WI38 (cell line): ENCODE data around the gene TCHHL1.

Experiments used
- H3K4me3 ChIP-seq: 2 replicates; pipeline ENCODE4 v1.5.1; 2011; ENCODE audit warnings: low read depth, mild to moderate bottlenecking, control low read depth, low read length
- TF ChIP-seq, protein P1 (sequence below): IDR thresholded peaks from 2 replicates; pipeline ENCODE4 v1.5.1; 2012; ENCODE audit warnings: low read depth, mild to moderate bottlenecking, control low read depth, low read length

TCHHL1 gene

DNA sequence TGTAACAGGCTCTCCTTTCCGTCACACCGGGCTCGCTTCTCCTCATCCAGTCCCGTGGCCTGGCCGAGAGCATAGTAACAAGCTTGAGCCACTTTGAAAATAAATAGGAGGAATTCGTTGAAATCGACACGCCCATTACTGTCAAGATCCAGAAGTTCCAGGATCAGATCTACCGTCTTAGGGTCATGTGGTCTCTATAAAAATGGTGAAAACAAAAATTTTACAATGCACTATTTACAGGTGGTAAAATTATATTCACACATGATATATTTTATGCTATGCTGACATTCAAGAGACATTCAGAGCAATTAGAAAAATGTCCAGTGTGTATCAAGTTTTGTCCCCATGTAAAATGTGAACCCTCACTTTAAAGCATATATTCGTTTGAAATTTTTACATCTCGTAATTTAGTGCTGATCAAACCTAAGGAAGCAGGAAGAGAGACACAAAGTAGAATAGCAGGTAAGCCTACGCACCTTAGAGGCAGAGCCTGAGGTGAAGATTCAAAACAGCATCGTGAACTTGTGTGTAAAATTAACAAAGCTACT lies 24.1 kb upstream of the TCHHL1 start:
- H3K4me3 ChIP-seq: no peak overlapping the region
- TF ChIP-seq, protein P1, sequence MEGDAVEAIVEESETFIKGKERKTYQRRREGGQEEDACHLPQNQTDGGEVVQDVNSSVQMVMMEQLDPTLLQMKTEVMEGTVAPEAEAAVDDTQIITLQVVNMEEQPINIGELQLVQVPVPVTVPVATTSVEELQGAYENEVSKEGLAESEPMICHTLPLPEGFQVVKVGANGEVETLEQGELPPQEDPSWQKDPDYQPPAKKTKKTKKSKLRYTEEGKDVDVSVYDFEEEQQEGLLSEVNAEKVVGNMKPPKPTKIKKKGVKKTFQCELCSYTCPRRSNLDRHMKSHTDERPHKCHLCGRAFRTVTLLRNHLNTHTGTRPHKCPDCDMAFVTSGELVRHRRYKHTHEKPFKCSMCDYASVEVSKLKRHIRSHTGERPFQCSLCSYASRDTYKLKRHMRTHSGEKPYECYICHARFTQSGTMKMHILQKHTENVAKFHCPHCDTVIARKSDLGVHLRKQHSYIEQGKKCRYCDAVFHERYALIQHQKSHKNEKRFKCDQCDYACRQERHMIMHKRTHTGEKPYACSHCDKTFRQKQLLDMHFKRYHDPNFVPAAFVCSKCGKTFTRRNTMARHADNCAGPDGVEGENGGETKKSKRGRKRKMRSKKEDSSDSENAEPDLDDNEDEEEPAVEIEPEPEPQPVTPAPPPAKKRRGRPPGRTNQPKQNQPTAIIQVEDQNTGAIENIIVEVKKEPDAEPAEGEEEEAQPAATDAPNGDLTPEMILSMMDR: no peak

DNA sequence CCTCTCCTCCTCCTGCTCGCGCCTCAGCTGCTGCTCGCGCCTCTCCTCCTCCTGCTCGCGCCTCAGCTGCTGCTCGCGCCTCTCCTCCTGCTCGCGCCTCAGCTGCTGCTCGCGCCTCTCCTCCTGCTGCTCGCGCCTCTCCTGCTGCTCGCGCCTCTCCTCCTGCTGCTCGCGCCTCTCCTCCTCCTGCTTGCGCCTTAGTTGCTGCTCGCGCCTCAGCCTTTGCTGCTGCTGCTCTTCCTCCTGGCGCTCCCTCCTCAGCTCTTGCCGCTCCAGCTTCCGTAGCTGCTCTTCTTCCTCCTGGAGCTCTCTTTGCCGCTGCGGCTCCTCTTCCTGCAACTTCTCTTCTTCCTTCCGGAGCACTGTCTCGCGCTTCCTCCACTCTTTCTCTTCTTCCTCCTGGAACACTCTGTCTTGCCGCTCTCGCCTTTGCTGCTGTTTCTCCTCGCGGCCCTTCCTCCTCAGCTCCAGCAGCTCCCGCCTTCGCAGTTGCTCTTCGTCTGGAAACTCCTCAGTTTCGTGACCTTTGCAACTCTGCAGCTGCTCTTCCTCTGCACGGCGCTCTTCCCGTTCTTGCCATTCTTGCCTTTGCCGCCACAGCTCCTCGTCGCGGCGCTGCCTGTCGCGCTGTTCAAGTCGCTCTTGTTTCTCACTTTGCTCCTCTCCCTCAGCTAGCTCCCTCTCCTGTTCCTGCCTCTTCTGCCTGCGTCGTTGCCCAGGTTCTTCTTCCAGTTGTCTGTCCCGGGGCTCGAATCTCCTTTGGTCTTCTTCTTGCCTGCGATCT lies 23.4 kb upstream of the TCHHL1 start:
- TF ChIP-seq, protein P1: no peak
- H3K4me3 ChIP-seq: 0 out of 2 replicates have a peak overlapping the region, but pooled peaks have one; percentile 20

DNA sequence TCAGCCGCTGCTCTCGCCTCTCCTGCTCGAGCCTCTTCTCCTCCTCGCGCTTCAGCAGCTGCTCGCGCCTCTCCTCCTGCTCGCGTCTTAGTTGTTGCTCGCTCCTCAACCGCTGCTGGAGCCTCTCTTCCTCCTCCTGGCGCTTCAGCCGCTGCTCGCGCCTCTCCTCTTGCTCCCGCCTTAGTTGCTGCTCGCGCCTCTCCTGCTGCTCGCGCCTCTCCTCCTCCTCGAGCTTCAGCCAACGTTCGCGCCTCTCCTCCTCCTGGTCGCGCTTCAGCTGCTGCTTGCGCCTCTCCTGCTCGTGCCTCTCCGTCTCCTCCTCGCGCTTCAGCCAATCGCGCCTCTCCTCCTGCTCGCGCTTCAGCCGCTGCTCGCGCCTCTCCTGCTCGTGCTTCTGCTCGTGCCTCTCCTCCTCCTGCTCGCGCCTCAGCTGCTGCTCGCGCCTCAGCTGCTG lies 22.7 kb upstream of the TCHHL1 start:
- H3K4me3 ChIP-seq: peak overlapping the region; percentile 39
- TF ChIP-seq, protein P1: no peak

DNA sequence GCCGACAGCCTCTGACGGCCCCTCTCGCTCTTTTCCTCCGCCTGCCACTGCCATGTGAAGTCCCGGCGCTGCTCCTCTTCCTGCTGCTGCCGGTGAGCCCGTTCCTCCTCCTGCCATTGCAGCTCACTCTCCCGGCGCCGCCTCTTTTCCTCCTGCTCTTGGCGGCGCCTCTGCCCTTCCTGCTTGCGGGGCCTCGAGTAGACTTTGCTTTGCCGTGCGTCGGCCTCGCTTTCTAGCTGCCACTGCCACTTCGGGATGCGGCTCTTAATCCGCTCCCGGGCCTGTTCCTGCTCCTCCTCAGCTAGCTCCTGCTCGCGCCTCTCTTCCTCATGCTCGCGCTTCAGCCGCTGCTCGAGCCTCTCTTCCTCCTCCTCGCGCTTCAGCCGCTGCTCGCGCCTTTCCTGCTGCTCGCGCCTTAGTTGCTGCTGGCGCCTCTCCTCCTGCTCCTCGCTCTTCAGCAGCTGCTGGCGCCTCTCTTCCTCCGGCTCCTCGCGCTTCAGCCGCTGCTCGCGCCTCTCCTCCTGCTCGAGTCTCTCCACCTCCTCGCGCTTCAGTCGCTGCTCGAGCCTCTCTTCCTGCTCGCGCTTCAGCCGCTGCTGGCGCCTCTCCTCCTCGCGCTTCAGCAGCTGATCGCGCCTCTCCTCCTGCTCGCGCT lies 22.1 kb upstream of the TCHHL1 start:
- peak overlapping the region; percentile 39 for H3K4me3 ChIP-seq

DNA sequence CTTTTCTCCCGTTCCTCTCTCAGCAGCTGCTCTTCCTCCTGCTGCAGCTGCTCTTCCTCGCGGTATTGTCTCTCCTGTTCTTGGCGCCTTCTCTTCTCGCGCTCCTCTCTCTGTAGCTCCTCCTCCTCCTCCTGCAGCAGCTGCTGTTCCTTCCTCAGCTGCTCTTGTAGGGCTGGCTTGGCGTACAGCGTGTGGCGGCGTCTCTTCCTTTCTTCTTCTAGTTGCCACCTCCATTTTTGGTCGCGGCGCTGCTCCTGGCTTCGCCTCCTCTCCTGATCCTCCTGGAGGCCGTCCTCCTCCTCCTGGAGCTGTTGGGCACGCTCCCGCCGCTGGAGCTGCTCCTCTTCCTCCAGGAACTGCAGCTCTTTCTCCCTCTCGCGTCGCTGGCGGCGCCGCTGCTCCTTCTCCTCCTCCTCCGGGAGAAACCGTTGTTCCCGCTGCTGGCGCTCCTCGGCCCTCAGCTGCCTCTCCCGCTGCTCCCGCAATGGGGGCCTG lies 21.5 kb upstream of the TCHHL1 start:
- TF ChIP-seq, protein P1: no peak
- peak overlapping the region; percentile 39 for H3K4me3 ChIP-seq

More for the DNA sequence above, 22.1 kb upstream of the TCHHL1 start:
- TF ChIP-seq, protein P1: no peak

DNA sequence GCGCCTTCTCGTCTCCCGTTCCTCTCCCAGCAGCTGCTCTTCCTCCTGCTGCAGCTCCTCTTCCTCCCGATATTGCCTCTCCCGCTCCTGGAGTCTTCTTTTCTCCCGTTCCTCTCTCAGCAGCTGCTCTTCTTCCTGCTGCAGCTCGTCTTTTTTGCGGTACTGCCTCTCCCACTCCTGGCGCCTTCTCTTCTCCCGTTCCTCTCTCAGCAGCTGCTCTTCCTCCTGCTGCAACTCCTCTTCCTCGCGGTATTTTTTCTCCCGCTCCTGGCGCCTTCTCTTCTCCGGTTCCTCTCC lies 21.1 kb upstream of the TCHHL1 start:
- TF ChIP-seq, protein P1: no peak
- peak overlapping the region; percentile 39 for H3K4me3 ChIP-seq
